ENCODE measurements around the gene SLC6A18. TPM values are rescaled to one million over a fixed set of nuclear protein-coding genes. Genes with fewer than 3 reads are reported as not detected.
"Not testable (repeated sequence)": the region's sequence is repeated elsewhere in the genome, so short reads cannot be mapped to it uniquely, and the experiment has no call there.

SLC6A18 gene
- total RNA-seq, 1 donor from 2014 or later, result not detected

DNA sequence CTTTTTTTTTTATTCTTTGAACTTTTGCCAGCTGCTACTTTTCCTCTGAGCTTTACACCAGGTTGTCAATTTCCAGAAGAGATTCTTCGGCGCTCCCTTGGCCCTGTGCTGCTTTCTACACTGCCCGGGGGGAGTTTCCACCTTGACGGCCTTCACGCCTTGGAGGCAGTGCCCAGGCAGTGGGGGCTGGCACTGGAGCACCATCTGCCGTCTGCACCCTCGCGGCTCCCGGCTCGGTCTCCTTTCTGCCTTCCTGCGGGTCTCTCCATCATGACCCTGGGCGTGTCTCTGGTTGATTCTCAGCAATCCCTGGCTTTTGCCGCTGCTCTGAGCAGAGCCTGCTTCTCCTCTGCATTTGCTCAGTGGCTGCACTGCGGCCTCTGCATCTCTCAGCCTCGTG lies 2.9 kb downstream of the SLC6A18 start:
- no peak for ATAC-seq

GRCh38 chr5:1229023-1229422 lies 3.8 kb downstream of the SLC6A18 start:
- DNase-seq (ENCODE audit: low spot score); ATAC-seq: not testable (repeated sequence)

More for the DNA sequence above, 2.9 kb downstream of the SLC6A18 start:
- DNase-seq (ENCODE audit: low spot score), result no peak

DNA sequence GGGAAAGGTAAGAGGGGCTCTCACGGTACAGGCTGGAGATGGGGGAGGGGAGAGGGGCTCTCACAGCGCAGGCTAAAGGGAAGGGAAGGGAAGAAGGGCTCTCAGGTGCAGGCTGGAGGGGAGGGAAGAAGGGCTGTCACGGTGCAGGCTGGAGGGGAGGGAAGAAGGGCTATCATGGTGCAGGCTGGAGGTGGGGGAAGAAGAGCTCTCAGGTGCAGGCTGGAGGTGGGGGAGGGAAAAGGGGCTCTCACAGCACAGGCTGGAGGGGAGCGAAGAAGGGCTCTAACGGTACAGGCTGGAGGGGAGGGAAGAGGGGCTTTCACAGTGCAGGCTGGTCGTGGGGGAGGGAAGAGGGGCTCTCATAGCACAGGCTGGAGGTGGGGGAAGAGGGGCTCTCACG lies 4.6 kb downstream of the SLC6A18 start:
- no peak for ATAC-seq
- no peak for DNase-seq (ENCODE audit: low spot score)

GRCh38 chr5:1230551-1230950 lies 5.4 kb downstream of the SLC6A18 start:
- ATAC-seq (no peak), DNase-seq (ENCODE audit: low spot score) (no peak)

GRCh38 chr5:1231354-1231905 lies 6.2 kb downstream of the SLC6A18 start:
- ATAC-seq (no peak), DNase-seq (ENCODE audit: low spot score) (no peak)

DNA sequence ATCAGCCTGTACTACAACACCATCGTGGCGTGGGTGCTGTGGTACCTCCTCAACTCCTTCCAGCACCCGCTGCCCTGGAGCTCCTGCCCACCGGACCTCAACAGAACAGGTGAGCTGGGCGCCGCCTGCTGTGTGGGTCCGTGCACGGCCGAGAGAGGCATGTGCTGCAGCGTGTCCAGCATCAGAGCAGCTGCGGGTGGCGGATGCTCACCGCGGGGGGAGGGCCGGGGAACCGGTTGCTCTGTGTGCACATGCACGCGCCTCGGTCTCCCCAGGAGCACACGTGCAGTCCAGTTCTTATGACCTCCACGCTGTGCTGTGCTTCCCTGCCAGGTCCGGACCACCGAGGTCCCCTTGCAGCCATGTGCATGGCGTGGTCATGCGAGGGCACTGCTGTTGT lies 7.6 kb downstream of the SLC6A18 start:
- DNase-seq (ENCODE audit: low spot score) (no peak), ATAC-seq (no peak)

GRCh38 chr5:1235379-1235778 lies 10.2 kb downstream of the SLC6A18 start:
- no peak for DNase-seq (ENCODE audit: low spot score)
- peak; percentile 72 for ATAC-seq

- ATAC-seq (no peak), DNase-seq (ENCODE audit: low spot score) (no peak)
These were observed 10.7 kb downstream of the SLC6A18 start for GRCh38 chr5:1235838-1236237.

DNA sequence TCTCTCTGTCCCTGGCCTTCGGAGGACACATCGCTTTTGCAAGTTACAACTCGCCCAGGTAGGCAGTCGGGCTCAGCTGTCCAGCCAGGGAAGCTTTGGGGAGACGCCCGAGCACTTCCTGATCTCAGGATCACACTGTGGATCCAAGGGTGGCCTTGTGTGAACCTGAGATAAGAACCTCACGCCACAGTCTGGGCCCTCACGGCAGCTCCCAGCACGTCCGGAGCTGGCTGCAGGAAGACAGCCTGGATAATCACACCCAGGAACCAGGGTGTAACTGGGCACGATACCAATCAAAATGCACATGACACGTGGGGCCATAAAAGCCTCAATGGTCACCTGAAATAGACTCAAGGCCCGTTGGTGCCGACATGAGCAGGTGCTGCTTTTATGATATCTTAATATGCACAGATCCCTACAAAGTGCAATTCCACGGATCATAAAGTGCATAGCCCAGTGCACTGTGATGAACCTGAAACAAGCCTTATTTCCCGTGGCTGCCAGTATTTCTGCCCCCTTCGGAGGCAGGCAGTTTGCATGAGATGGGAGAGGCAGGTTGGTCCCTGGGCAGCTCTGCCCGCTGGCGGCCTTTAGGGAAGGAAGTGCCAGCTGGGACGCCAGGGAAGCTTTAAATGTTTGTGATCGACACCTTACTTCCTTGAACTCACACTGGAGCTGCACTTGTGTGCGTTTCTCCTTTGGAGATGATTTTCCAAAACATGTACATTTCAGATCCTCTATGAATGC lies 14.5 kb downstream of the SLC6A18 start:
- ATAC-seq, result no peak
- no peak for DNase-seq (ENCODE audit: low spot score)

- ATAC-seq, result no peak
- DNase-seq (ENCODE audit: low spot score), result no peak
These were observed 15.5 kb downstream of the SLC6A18 start for GRCh38 chr5:1240496-1241260.

DNA sequence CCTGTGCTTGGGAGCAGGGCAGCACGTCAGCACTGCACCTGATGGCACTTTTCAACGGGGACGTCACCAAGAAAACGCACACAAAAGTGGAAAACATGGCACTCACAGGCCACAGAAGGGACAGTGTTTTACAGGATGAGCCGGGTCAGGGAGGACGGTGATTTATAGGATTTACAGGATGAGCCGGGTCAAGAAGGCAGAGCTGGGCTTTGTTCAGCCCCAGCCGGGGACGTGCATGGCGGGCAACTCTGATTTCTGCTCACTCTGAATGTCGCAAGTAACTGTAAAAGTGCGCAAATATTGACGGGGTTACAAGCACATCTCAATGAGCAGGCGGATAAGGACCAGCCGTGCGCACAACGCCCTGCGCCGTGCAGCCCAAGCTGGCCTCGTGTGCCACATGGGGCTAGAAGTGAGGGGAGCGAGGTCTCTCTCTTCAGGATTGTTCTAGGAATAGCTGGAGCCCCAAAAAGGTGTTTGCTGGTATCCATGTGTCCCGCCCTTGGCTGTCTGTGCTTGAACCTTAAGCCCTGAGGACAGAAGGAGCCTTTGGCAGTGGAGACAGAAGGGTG lies 16.4 kb downstream of the SLC6A18 start:
- ATAC-seq, result no peak
- no peak for DNase-seq (ENCODE audit: low spot score)

DNA sequence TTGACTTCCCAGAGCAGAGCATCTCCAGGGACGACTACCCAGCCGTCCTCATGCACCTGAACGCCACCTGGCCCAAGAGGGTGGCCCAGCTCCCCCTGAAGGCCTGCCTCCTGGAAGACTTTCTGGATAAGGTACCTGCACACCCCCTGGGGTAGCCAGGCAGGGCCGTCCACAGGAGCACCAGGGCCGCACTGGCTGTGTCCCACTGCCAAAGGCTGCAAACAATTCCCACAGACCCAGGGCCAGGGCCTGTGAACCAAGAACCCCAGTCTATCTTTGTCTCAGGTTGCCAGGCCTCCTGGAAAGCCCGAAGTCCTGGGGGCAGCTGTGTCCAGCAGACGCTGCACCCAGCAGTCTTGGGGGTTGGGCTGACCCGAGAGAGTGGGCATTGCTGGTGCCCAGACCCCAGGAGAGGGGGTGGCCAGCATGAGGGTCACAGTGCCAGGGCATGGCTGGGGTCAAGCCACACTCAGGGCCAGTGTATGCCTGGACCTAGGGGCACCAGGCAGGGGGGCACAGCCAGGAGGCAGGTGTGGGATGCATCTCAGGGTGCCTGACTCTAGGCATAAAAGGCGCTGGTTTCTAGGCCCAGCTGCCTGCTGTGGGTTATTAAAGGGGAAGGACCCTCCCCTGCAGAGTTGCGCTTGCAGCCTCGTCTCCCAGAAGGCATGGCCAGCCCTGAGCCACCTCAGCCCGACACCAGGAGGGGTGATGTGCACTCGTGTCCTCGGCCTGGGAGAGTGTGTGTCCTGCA lies 17.7 kb downstream of the SLC6A18 start:
- no peak for ATAC-seq
- DNase-seq (ENCODE audit: low spot score), result no peak

DNA sequence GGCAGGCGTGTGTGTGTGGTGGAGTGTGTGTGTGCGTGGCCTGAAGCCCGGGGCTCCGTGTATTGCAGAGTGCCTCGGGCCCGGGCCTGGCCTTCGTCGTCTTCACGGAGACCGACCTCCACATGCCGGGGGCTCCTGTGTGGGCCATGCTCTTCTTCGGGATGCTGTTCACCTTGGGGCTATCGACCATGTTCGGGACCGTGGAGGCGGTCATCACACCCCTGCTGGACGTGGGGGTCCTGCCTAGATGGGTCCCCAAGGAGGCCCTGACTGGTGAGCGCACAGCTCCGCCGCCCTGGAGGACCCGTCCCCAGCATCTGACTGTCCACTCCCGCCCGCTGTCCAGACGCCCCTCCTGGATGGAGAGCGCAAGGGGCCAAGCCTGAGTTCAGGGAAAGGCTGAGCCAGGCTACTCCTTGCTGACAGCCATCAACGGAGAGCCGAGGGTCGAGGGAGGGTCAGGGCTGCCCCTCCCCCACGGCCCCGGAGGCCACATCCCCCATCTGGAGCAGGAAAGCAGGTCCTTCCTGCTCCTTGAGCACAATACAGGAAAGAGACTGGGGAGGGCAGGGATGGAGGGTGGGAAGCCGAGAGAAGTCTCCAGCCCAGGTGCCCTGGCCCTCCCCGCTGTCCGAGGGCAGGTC lies 18.4 kb downstream of the SLC6A18 start:
- no peak for DNase-seq (ENCODE audit: low spot score)
- no peak for ATAC-seq

- no peak for ATAC-seq
- no peak for DNase-seq (ENCODE audit: low spot score)
These were observed 19.1 kb downstream of the SLC6A18 start for GRCh38 chr5:1244255-1244654.

- no peak for DNase-seq (ENCODE audit: low spot score)
These were observed 19.8 kb downstream of the SLC6A18 start for GRCh38 chr5:1244976-1245375.

DNA sequence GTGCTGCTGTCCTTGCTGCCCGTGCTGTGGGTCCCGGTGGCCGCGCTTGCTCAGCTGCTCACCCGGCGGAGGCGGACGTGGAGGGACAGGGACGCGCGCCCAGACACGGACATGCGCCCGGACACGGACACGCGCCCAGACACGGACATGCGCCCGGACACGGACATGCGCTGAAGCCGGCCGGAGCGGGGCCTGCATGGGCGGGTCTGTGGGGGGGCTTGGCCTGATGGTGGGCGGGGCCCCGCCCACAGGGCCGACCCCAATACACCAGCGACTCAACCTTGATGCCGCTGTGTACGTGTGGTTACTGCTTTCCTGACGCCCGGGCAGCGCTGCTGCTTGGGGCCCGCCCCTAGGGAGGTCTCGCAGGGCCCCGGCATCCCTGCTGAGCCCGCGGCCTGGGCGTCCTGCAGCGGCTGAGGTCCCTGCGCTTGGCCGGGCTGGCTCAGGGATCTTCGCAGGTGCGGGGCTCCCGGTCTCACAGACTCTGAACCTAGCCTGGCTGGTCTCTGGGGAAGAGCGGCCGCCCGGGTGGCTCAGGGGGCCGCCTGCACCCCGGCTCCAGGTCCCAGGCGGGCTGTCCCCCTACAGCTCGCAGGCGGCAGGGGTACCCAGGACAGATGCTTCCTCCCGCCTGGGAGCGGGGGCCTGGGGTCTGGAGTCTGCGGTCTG lies 20.9 kb downstream of the SLC6A18 start:
- DNase-seq (ENCODE audit: low spot score) (no peak), ATAC-seq (no peak)

More at GRCh38 chr5:1244976-1245375, 19.8 kb downstream of the SLC6A18 start:
- ATAC-seq, result peak; percentile 6

GRCh38 chr5:1246711-1247431 lies 21.7 kb downstream of the SLC6A18 start:
- ATAC-seq, result peak; percentile 79
- peak; percentile 57 for DNase-seq (ENCODE audit: low spot score)

GRCh38 chr5:1247811-1248210 lies 22.6 kb downstream of the SLC6A18 start:
- DNase-seq (ENCODE audit: low spot score), result no peak
- ATAC-seq, result no peak

Data from left lobe of liver (tissue), 2 donors.